Naive thymus-derived CD4-positive, alpha-beta T cell (primary cell): ENCODE measurements around the gene SLC25A13. TPM values are rescaled to one million over a fixed set of nuclear protein-coding genes. Genes with fewer than 3 reads are reported as not detected.

ENCODE experiments used
- ATAC-seq: fragments of 150-1000 bp; cut with Tn5 transposase; 2 replicates; pipeline ENCODE4 v1.10.0; 2021; ENCODE audit warnings: mild to moderate bottlenecking, moderate library complexity
- CTCF ChIA-PET: fragments of 350-600 bp; sonication (Branson Sonifier 250); formaldehyde crosslinking; loops from one replicate; lab custom pipeline; 2021; ENCODE audit warnings: antibody characterized with exemption; lab: Charles Lee
- POLR2A ChIA-PET: fragments of 350-600 bp; sonication (Branson Sonifier 250); formaldehyde crosslinking; loops from one replicate; lab custom pipeline; 2021; ENCODE audit warnings: antibody characterized with exemption, inconsistent platforms; lab: Charles Lee
- DNase-seq, 9 donors: peaks; one replicate each; pipeline versions ENCODE4 v3.0.0 to v3.0.0-alpha.2; 2020 to 2022; ENCODE audit warnings: mixed read lengths in 1 of 9
- H3K27ac ChIP-seq: one replicate; pipeline ENCODE4 v1.7.0; 2013; ENCODE audit warnings: mild to moderate bottlenecking, low read depth, low read length, moderate library complexity
- H3K27me3 ChIP-seq, 2 donors: one replicate each; pipeline ENCODE4 v1.7.0; 2013; ENCODE audit warnings: low read length in 2 of 2, mild to moderate bottlenecking in 2 of 2, moderate library complexity in 2 of 2; ENCODE audit not compliant: control insufficient read depth in 2 of 2, insufficient read depth in 2 of 2
- H3K36me3 ChIP-seq, 3 experiments: 1 replicate in 2 of 3; 2 replicates in 1 of 3; pipeline ENCODE4 v1.7.0; 2013; ENCODE audit warnings: low read length in 3 of 3, mild to moderate bottlenecking in 3 of 3, moderate library complexity in 1 of 3; ENCODE audit not compliant: insufficient read depth in 3 of 3, control insufficient read depth in 2 of 3
- H3K4me1 ChIP-seq, 2 donors: one replicate each; pipeline ENCODE4 v1.7.0; 2013; ENCODE audit warnings: low read length in 2 of 2, mild to moderate bottlenecking in 2 of 2, moderate library complexity in 1 of 2; ENCODE audit not compliant: control insufficient read depth in 2 of 2, insufficient read depth in 2 of 2
- H3K4me3 ChIP-seq: 2 replicates; pipeline ENCODE4 v1.7.0; 2013; ENCODE audit warnings: mild to moderate bottlenecking, low read length
- H3K9me3 ChIP-seq, 3 experiments: 1 replicate in 2 of 3; 2 replicates in 1 of 3; pipeline ENCODE4 v1.7.0; 2013; ENCODE audit warnings: low read length in 3 of 3; ENCODE audit not compliant: control insufficient read depth in 2 of 3
- H3K27ac Mint-ChIP-seq, 9 donors: one replicate each; pipeline ENCODE4 v1.8.0; 2020 to 2022; ENCODE audit warnings: mixed read lengths in 9 of 9, mild to moderate bottlenecking in 8 of 9, moderate library complexity in 5 of 9, inconsistent platforms in 2 of 9
- H3K27me3 Mint-ChIP-seq, 5 donors: one replicate each; pipeline ENCODE4 v1.8.0; 2021 to 2022; ENCODE audit warnings: mixed read lengths in 5 of 5, mild to moderate bottlenecking in 1 of 5
- H3K36me3 Mint-ChIP-seq, 5 donors: one replicate each; pipeline ENCODE4 v1.8.0; 2020 to 2022; ENCODE audit warnings: mixed read lengths in 5 of 5, mild to moderate bottlenecking in 3 of 5, inconsistent platforms in 1 of 5
- H3K4me1 Mint-ChIP-seq, 7 donors: one replicate each; pipeline ENCODE4 v1.8.0; 2020 to 2022; ENCODE audit warnings: mixed read lengths in 7 of 7, mild to moderate bottlenecking in 3 of 7, inconsistent platforms in 1 of 7
- H3K4me3 Mint-ChIP-seq, 10 donors: one replicate each; pipeline ENCODE4 v1.8.0; 2020 to 2022; ENCODE audit warnings: mild to moderate bottlenecking in 10 of 10, mixed read lengths in 10 of 10, moderate library complexity in 6 of 10, inconsistent platforms in 2 of 10
- H3K9me3 Mint-ChIP-seq, 11 donors: one replicate each; pipeline ENCODE4 v1.8.0; 2020 to 2022; ENCODE audit warnings: mixed read lengths in 11 of 11, mild to moderate bottlenecking in 4 of 11, inconsistent platforms in 1 of 11, moderate library complexity in 1 of 11
- intact Hi-C, 2 donors: fragments of 100-400 bp; cut with micrococcal nuclease; formaldehyde crosslinking; loops; one replicate each; pipeline ENCODE4 v1.15.1; 2023
- polyA plus RNA-seq, 2 donors: library from polyadenylated mRNA; unstranded; fragments of 300-500 nt; fragmentation: Illumina TruSeq; gene quantifications; one replicate each; pipeline ENCODE4 v1.2.3, GENCODE V29; 2021
- total RNA-seq, 6 experiments: library from RNA in 5 of 6; stranded (reverse) in 5 of 6; gene quantifications; 1 replicate in 5 of 6; 2 replicates in 1 of 6; pipeline ENCODE4 v1.2.3 and lab custom pipeline; 2021 to 2026

The SLC25A13 gene
- total and polyA plus RNA-seq, 7 experiments from 2014 or later: 5.7 to 22.5 (median 9.1) TPM

GRCh38 chr7:96104984-96105383 lies 216.9 kb downstream of the SLC25A13 start:
- Mint-ChIP-seq H3K4me1 (no peaks in the 10 kb centered on the region), H3K9me3 (peaks cover 0 to 4% (median 0%) of the 10 kb centered on the region in 11 donors), H3K27ac (no peak overlapping the region), H3K27me3 (peaks cover 5 to 16% (median 13%) of the 10 kb centered on the region in 5 donors), H3K4me3 (no peak overlapping the region), H3K36me3 (peaks cover 0 to 4% (median 0%) of the 10 kb centered on the region in 5 donors)
- no peaks in the 10 kb centered on the region for H3K36me3 ChIP-seq
- CTCF ChIA-PET: interaction anchor here (0.6 kb wide), 1 partner anchor 1530 kb away, joined by 3 read pairs; no protein-coding TSS in a partner anchor
- intact Hi-C loops: no loop called here
- H3K27me3 ChIP-seq: no peaks in the 10 kb centered on the region
- no peak for ATAC-seq
- DNase-seq: no peak
- POLR2A ChIA-PET: no interaction called here
- no peaks in the 10 kb centered on the region for H3K4me1 ChIP-seq
- no peaks in the 10 kb centered on the region for H3K9me3 ChIP-seq
- H3K27ac ChIP-seq: no peak overlapping the region
- no peak overlapping the region for H3K4me3 ChIP-seq

GRCh38 chr7:96102096-96102811 lies 219.6 kb downstream of the SLC25A13 start:
- no peak overlapping the region for H3K27ac Mint-ChIP-seq

GRCh38 chr7:96100737-96101136 lies 221.2 kb downstream of the SLC25A13 start:
- Histone ChIP-seq H3K36me3 (no peaks in the 10 kb centered on the region), H3K4me1 (no peaks in the 10 kb centered on the region), H3K4me3 (no peak overlapping the region), H3K27ac (no peak overlapping the region), H3K9me3 (peaks cover 0 to 7% (median 0%) of the 10 kb centered on the region in 3 experiments), H3K27me3 (no peaks in the 10 kb centered on the region)
- ChIA-PET POLR2A (no interaction called here), CTCF (no interaction called here)
- no peak for ATAC-seq
- no peak overlapping the region for H3K4me3 Mint-ChIP-seq
- H3K36me3 Mint-ChIP-seq: peaks cover 0 to 4% (median 0%) of the 10 kb centered on the region in 5 donors
- peaks cover 6 to 25% (median 12%) of the 10 kb centered on the region in 5 donors for H3K27me3 Mint-ChIP-seq
- no peak overlapping the region for H3K27ac Mint-ChIP-seq
- no peaks in the 10 kb centered on the region for H3K4me1 Mint-ChIP-seq
- no peak for DNase-seq
- H3K9me3 Mint-ChIP-seq: peaks cover 0 to 13% (median 1%) of the 10 kb centered on the region in 11 donors
- intact Hi-C loops: no loop called here

More at GRCh38 chr7:96102096-96102811, 219.6 kb downstream of the SLC25A13 start:
- no peak overlapping the region for H3K4me3 Mint-ChIP-seq
- Histone ChIP-seq H3K9me3 (peaks cover 0 to 7% (median 0%) of the 10 kb centered on the region in 3 experiments), H3K4me1 (no peaks in the 10 kb centered on the region), H3K36me3 (no peaks in the 10 kb centered on the region), H3K4me3 (no peak overlapping the region), H3K27me3 (no peaks in the 10 kb centered on the region), H3K27ac (no peak overlapping the region)
- no peak for ATAC-seq
- H3K36me3 Mint-ChIP-seq: peaks cover 0 to 4% (median 0%) of the 10 kb centered on the region in 5 donors
- intact Hi-C loops: no loop called here
- no peak for DNase-seq
- POLR2A ChIA-PET: no interaction called here
- H3K4me1 Mint-ChIP-seq: no peaks in the 10 kb centered on the region
- CTCF ChIA-PET: no interaction called here
- H3K27me3 Mint-ChIP-seq: peaks cover 2 to 21% (median 12%) of the 10 kb centered on the region in 5 donors
- H3K9me3 Mint-ChIP-seq: peaks cover 0 to 13% (median 1%) of the 10 kb centered on the region in 11 donors

GRCh38 chr7:96097835-96098234 lies 224.1 kb downstream of the SLC25A13 start:
- ChIA-PET POLR2A (no interaction called here), CTCF (no interaction called here)

GRCh38 chr7:96093435-96093834 lies 228.5 kb downstream of the SLC25A13 start:
- no peaks in the 10 kb centered on the region for H3K36me3 ChIP-seq
- H3K27ac ChIP-seq: no peak overlapping the region
- DNase-seq: no peak
- H3K27me3 ChIP-seq: no peaks in the 10 kb centered on the region
- no peaks in the 10 kb centered on the region for H3K36me3 Mint-ChIP-seq
- peaks cover 0 to 2% (median 0%) of the 10 kb centered on the region in 11 donors for H3K9me3 Mint-ChIP-seq
- H3K4me3 ChIP-seq: no peak overlapping the region
- POLR2A ChIA-PET: no interaction called here
- H3K4me1 ChIP-seq: no peaks in the 10 kb centered on the region
- no peak for ATAC-seq
- intact Hi-C loops: no loop called here
- CTCF ChIA-PET: no interaction called here
- no peaks in the 10 kb centered on the region for H3K9me3 ChIP-seq
- peaks cover 28 to 52% (median 44%) of the 10 kb centered on the region in 5 donors for H3K27me3 Mint-ChIP-seq
- no peak overlapping the region for H3K27ac Mint-ChIP-seq
- no peaks in the 10 kb centered on the region for H3K4me1 Mint-ChIP-seq
- no peak overlapping the region for H3K4me3 Mint-ChIP-seq

More at GRCh38 chr7:96097835-96098234, 224.1 kb downstream of the SLC25A13 start:
- ATAC-seq (no peak), DNase-seq (no peak)
- Histone ChIP-seq H3K4me3 (no peak overlapping the region), H3K4me1 (no peaks in the 10 kb centered on the region), H3K27me3 (no peaks in the 10 kb centered on the region), H3K27ac (no peak overlapping the region), H3K36me3 (no peaks in the 10 kb centered on the region), H3K9me3 (peaks cover 0 to 7% (median 0%) of the 10 kb centered on the region in 3 experiments)
- no peak overlapping the region for H3K4me3 Mint-ChIP-seq
- intact Hi-C loops: no loop called here
- peaks cover 15 to 40% (median 20%) of the 10 kb centered on the region in 5 donors for H3K27me3 Mint-ChIP-seq
- peaks cover 0 to 13% (median 1%) of the 10 kb centered on the region in 11 donors for H3K9me3 Mint-ChIP-seq
- no peaks in the 10 kb centered on the region for H3K4me1 Mint-ChIP-seq
- no peak overlapping the region for H3K27ac Mint-ChIP-seq
- peaks cover 0 to 4% (median 0%) of the 10 kb centered on the region in 5 donors for H3K36me3 Mint-ChIP-seq

GRCh38 chr7:96090756-96091155 lies 231.1 kb downstream of the SLC25A13 start:
- no peaks in the 10 kb centered on the region for H3K36me3 ChIP-seq
- no peaks in the 10 kb centered on the region for H3K27me3 ChIP-seq
- Mint-ChIP-seq H3K36me3 (no peaks in the 10 kb centered on the region), H3K9me3 (no peaks in the 10 kb centered on the region), H3K27me3 (peaks cover 27 to 45% (median 37%) of the 10 kb centered on the region in 5 donors), H3K27ac (no peak overlapping the region), H3K4me1 (no peaks in the 10 kb centered on the region), H3K4me3 (no peak overlapping the region)
- no peak for ATAC-seq
- no peaks in the 10 kb centered on the region for H3K4me1 ChIP-seq
- ChIA-PET CTCF (interaction anchor here (0.7 kb wide), 1 partner anchor 867 kb away, joined by 3 read pairs; no protein-coding TSS in a partner anchor), POLR2A (no interaction called here)
- no peak overlapping the region for H3K4me3 ChIP-seq
- H3K9me3 ChIP-seq: no peaks in the 10 kb centered on the region
- no peak overlapping the region for H3K27ac ChIP-seq
- no peak for DNase-seq
- intact Hi-C loops: no loop called here
